ENCODE data around the gene C1GALT1C1L.

DNA sequence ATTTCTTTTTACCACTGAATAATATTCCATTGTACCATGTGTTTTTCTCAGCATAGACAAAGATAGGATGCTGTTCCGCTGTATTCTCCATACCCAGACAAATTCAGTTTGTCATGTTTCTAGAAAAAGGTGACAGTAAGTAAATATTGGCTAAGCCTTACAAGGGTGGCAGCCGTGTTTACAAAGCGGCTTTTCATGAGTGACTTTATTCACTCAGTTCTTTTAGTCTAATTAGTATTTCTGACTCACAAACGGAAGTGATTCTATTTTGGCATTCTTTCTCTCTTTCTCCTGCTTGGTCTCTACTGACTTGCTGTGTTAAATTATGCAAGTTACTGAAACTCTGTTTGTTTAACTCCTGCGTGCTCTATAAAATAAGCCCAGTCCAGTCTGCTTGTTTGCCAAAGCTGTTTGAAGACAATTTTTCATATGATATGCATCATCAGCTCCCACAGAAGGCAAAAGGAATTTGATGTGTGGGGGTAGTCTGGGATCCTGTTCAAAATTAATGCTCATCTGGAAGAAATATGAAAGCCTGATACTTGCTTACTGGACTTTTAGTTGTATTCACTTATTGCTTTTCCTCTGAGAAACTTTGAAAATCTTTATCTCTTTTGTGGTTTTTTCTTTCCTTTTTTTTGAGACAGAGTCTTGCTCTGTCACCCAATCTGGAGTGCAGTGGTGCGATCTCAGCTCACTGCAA is 41.5 kb downstream of the C1GALT1C1L start:
- TF ChIP-seq CTCF (IDR thresholded peaks at IDR 0.05; ENCODE audit: insufficient read depth, low read length), result no peak
- TF ChIP-seq REST (IDR thresholded peaks at IDR 0.05; ENCODE audit: insufficient replicate concordance, low read depth), result no peak
- no peak for TF ChIP-seq POLR2AphosphoS5 (IDR thresholded peaks at IDR 0.05; ENCODE audit: low read depth)
- TF ChIP-seq GABPA (IDR thresholded peaks at IDR 0.05; ENCODE audit: low read depth), result no peak
